RWPE2 (cell line): ENCODE data around the gene TRAPPC10.

Experiments
- ATAC-seq: fragments of 200-7000 bp; cut with Tn5 transposase; 3 replicates; pipeline ENCODE4 v1.9.1; 2021; ENCODE audit warnings: low read depth
- DNase-seq: peaks from one replicate; pipeline ENCODE4 v3.0.0-alpha.2; 2020; ENCODE audit warnings: low spot score
- H3K27ac ChIP-seq: fragments of 450-650 bp; 2 replicates; pipeline ENCODE4 v1.5.1; 2017; ENCODE audit warnings: mild to moderate bottlenecking; ENCODE audit not compliant: poor library complexity, severe bottlenecking
- H3K27me3 ChIP-seq: fragments of 250-450 bp; sonication (Bioruptor Pico); 2 replicates; pipeline ENCODE4 v1.5.1; 2021; ENCODE audit warnings: mild to moderate bottlenecking, moderate library complexity; ENCODE audit not compliant: insufficient read depth, poor library complexity, severe bottlenecking
- H3K36me3 ChIP-seq: fragments of 250-450 bp; sonication (Bioruptor Pico); 2 replicates; pipeline ENCODE4 v1.5.1; 2020; ENCODE audit warnings: low read depth, mild to moderate bottlenecking, moderate library complexity
- H3K4me1 ChIP-seq: fragments of 250-450 bp; sonication (Bioruptor Pico); 2 replicates; pipeline ENCODE4 v1.5.1; 2021; ENCODE audit warnings: mild to moderate bottlenecking, moderate library complexity; ENCODE audit not compliant: insufficient read depth, poor library complexity, severe bottlenecking
- H3K4me3 ChIP-seq: fragments of 250-450 bp; sonication (Bioruptor Pico); 2 replicates; pipeline ENCODE4 v1.5.1; 2021; ENCODE audit warnings: mild to moderate bottlenecking, moderate library complexity; ENCODE audit not compliant: severe bottlenecking
- H3K9me3 ChIP-seq: fragments of 250-450 bp; sonication (Bioruptor Pico); 2 replicates; pipeline ENCODE4 v1.5.1; 2021; ENCODE audit warnings: mild to moderate bottlenecking, moderate library complexity; ENCODE audit not compliant: severe bottlenecking
- CTCF ChIP-seq: fragments of 450-650 bp; IDR thresholded peaks from one replicate; pipeline ENCODE4 v1.5.1; 2017; ENCODE audit warnings: mild to moderate bottlenecking, moderate library complexity; ENCODE audit not compliant: poor library complexity, severe bottlenecking

Gene TRAPPC10

GRCh38 chr21:43972850-43973633, 39.1 kb upstream of the TRAPPC10 start:
- no peak overlapping the region for H3K27ac ChIP-seq
- peaks cover 15% of the 10 kb centered on the region for H3K36me3 ChIP-seq
- no peaks in the 10 kb centered on the region for H3K4me1 ChIP-seq
- ATAC-seq: no peak
- no peak for TF ChIP-seq CTCF
- H3K9me3 ChIP-seq: no peaks in the 10 kb centered on the region
- H3K4me3 ChIP-seq: no peak overlapping the region
- no peak for DNase-seq
- H3K27me3 ChIP-seq: no peaks in the 10 kb centered on the region

- H3K4me1 ChIP-seq: no peaks in the 10 kb centered on the region
- no peak overlapping the region for H3K27ac ChIP-seq
- no peak for TF ChIP-seq CTCF
- peaks cover 21% of the 10 kb centered on the region for H3K36me3 ChIP-seq
- H3K27me3 ChIP-seq: no peaks in the 10 kb centered on the region
- DNase-seq: no peak
- no peak overlapping the region for H3K4me3 ChIP-seq
- no peak for ATAC-seq
- H3K9me3 ChIP-seq: no peaks in the 10 kb centered on the region
These were observed 38.5 kb upstream of the TRAPPC10 start for GRCh38 chr21:43973634-43973955.

GRCh38 chr21:43974791-43975468, 37.2 kb upstream of the TRAPPC10 start:
- H3K4me3 ChIP-seq: no peak overlapping the region
- no peak for TF ChIP-seq CTCF
- H3K4me1 ChIP-seq: no peaks in the 10 kb centered on the region
- DNase-seq: no peak
- ATAC-seq: peak; percentile 10; the same call in 2 of the 3 replicates
- H3K27me3 ChIP-seq: no peaks in the 10 kb centered on the region
- no peaks in the 10 kb centered on the region for H3K9me3 ChIP-seq
- H3K27ac ChIP-seq: no peak overlapping the region
- peaks cover 24% of the 10 kb centered on the region for H3K36me3 ChIP-seq

- TF ChIP-seq CTCF: peak; percentile 92
- DNase-seq (no peak), ATAC-seq (peak; percentile 87)
- H3K36me3 ChIP-seq: peaks cover 19% of the 10 kb centered on the region
- H3K27ac ChIP-seq: no peak overlapping the region
- H3K27me3 ChIP-seq: no peaks in the 10 kb centered on the region
- no peaks in the 10 kb centered on the region for H3K9me3 ChIP-seq
- H3K4me3 ChIP-seq: no peak overlapping the region
- H3K4me1 ChIP-seq: no peaks in the 10 kb centered on the region
These were observed 36.5 kb upstream of the TRAPPC10 start for GRCh38 chr21:43975469-43976098.
